ENCODE results near the gene TPM2.

TPM2 gene

DNA sequence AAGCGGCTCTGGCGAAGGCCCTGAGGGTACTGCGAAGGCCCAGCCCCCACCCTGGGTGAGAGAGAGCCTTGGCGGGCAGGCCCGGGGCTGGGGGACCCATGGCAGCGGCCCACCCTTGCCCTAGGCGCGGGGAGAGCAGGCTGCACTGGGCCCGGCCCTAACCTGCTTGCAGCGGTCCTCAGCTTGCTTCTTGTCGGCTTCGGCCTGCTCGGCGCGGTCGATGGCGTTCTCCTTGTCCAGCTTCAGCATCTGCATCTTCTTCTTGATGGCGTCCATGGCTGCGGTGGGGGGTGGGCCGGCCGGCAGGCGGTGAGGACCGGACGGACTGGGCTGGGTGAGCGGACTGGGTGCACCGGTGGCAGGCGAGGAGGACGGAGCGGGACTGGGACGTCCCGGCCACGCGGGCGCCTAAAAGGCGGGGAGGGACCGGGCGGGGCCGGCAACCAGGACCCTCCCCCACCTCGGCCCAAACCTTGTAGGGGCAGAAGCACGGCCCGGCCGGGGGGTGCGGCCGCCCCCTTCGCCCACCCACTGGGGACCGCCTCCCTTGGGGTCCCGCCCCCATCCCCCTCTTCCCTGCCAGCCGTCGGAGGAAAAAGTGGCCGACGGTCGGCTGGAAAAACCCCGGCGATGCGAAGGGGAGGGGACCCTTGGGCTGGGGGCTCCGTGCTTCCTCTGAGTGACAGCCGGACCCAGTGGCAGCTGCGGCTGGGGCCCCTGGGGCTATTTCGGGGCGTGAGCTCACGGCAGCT is at the start of gene TPM2:
Gene TPM2 (minus strand): TSS at position 384 of the 752 bp plus-strand sequence. CDS start 108 bp downstream, at position 276.
- peak; percentile 92 for DNase-seq

DNA sequence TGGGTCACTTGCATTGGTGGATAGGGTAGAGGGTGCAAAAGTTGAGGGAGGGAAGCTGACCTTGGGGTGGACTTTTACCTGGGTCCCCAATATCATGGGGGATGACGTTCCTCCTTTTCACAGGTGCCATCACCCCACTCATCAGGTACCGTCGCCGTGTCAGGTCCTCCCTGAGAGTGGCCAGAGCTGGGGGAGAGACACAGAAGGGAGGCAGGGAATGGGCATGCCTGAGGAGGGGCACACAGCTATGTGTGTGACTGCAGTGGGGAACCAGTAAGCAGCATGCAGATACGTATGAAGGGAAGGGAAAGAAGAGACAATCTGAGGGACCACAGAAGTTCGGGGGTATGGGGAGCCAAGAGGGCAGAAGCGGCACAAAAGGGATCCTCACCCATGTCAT is 49.2 kb upstream of the TPM2 start:
- DNase-seq = no peak

DNA sequence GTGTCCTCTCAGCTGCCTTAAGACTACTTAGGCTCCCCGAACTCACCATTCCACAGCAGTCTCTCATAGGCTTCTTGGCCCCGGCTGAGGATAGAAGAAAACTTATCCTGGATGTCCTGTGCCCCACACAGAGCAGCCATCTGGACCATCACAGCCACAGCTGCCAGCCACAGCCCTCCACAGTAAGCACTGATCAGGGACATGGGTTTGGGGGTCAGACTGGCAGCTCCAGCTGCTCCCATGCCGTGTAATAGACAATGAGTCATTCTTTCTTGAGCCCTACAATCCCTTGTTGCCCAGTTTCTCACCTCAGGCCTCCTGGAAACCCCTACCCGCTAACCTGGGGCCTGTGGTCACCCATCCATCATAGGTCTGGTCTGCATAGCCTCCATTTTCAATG is 48.5 kb upstream of the TPM2 start:
- DNase-seq = no peak

DNA sequence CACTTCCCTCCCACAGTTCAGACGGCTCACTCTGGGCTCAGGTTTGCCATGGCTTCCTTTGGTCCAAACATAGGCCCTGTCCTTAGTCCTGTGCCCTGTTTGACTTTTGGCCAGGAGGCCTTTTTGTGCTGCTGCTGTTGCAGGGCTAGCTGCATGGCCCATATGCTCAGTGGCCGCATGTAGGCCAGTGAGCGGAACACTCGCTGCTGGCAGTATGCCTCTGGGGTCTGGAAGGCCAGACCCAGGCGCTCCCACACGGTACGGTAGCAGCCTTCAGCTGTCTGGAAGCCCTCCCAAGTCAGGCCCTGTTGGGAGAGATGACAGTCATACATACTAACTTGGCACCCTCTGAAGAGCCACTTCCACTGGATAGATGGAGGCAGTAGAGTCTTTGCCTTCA is 47.4 kb upstream of the TPM2 start:
- DNase-seq = no peak

DNA sequence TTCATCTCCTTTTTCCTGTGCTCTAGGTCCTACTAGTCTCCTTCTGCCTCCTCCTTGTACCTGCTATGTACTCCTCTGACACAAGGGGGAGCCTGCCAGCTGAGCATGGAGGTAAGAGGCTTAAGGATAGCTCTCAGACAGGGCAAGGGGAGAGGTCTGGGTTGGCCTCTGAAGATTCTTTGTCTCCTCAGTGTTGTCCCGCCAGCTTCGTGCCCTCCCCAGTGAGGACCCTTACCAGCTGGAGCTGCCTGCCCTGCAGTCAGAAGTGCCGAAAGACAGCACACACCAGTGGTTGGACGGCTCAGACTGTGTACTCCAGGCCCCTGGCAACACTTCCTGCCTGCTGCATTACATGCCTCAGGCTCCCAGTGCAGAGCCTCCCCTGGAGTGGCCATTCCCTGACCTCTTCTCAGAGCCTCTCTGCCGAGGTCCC is 46.5 kb upstream of the TPM2 start:
- peak; percentile 79 for DNase-seq

DNA sequence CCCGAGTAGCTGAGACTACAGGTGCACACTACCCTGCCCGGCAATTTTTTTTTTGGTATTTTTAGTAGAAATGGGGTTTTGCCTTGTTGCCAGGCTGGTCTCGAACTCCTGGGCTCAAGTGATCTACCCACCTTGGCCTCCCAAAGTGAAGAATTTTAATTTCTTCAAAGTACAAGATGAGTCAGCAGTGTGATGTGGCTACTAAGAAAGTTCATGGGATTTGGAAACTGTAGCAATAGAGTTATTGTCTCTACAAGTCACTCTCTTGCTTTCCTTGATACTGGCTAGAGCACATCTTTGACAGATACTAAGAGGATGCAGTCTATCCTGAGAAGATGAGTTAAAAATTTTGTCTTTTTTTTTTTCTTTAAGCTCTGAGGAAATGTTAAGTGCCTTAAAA is 44.4 kb upstream of the TPM2 start:
- no peak for DNase-seq

DNA sequence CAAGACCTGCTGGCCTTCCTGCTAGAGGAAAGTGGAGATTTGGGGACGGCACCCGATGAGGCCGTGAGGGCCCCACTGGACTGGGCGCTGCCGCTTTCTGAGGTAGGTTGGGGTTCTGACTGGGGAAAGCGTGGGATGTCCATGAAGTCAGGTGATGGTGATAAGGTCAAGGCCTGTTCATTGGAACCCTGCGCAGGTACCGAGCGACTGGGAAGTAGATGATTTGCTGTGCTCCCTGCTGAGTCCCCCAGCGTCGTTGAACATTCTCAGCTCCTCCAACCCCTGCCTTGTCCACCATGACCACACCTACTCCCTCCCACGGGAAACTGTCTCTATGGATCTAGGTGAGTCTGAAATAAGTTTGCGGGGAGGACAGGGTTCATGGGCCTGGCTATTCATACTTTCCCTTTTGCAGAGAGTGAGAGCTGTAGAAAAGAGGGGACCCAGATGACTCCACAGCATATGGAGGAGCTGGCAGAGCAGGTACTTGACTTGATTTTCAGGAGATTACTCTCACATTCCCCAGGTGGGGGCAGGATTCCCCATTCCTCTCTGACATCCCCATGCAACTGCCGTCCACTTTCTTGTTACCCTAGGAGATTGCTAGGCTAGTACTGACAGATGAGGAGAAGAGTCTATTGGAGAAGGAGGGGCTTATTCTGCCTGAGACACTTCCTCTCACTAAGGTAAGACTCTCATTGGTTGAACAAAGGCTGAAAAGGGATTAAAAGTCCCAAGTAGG is 43.2 kb upstream of the TPM2 start:
- DNase-seq = peak; percentile 78

DNA sequence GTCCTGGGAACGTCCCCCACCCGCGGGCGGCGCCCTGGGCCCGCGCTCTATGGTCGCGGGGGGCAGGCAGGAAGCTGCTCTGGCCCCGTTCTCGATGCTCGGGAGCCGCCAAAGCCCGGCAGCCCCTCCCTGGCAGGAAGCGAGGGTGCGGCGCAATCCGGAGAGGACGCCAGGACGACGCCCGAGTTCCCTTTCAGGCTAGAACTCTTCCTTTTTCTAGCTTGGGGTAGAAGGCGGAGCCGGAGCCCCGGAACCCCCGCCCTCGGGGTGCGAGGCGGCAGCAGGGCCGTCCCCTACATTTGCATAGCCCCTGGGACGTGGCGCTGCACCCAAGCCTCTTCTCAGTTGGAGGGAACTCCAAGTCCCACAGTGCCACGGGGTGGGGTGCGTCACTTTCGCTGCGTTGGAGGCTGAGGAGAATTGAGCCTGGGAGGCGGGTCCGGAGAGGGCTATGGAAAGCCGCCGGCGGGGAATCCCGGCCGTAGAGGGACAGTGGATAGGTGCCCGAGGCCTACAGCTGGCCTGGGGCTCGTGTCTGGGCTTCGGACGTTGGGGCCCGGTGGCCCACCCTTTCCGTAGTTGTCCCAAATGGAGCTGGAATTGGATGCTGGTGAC is 42.6 kb upstream of the TPM2 start, which contains the start of the genes CREB3 and TLN1:
Gene CREB3 (plus strand): TSS at position 482 of the 615 bp plus-strand sequence. CDS start 107 bp downstream, at position 589.
Gene TLN1 (minus strand): TSS at position 11 of the 615 bp plus-strand sequence. CDS start 6,501 bp downstream, outside the sequence.
- peak; percentile 100 for DNase-seq

DNA sequence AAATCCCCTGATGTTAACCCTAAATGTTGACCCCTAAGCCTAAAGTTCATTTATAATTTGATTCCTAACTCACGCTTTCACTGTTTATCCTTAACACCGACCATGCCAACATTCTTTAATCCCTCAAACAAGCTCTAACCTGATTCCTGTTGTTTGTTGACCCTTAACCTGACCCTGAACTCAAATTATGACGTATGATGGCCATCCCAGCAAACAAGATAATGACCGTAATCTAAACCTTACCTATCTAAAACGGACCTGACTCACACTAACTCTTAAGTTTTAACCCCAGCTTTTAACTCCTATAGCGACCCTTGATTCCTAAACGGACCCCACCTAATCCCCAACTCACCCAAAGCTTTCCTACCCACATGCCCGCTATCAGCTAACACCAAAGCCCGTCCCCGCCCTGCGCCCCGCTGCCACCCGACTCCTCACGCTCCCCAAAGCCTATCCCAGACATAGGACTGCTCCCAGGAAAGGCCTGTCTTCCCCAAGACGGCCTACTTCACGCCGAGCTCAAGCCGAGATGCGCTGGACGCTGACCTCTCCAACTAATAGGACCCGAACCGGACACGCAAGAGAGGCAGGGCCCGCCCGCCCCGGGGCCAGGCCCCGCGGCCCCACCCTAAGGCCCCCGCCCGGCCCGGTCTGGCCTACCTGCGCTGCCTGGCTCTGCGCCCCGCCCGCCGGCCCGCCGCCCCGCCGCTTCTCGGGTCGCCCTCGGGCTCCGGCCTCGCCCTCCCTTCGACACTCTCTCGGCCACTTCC is 41.9 kb upstream of the TPM2 start:
- no peak for DNase-seq

DNA sequence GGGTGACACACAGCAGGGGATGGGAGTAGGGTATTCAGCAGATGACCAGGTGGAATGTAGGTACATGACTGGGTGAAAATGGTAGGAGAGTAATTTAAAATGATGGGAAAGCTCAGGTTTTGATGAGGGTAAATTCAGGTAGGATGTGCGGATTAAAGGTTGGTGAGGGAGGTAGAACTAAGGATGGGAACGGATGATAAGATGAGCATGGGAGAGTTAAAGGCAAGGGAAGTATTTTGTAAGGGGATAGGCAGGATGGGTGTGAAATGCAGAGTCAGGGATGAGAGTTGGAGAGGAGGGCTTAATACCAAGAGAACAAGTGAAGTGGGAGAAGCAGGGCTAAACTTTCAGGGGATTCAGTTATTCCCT is 40.7 kb upstream of the TPM2 start:
- DNase-seq = no peak

DNA sequence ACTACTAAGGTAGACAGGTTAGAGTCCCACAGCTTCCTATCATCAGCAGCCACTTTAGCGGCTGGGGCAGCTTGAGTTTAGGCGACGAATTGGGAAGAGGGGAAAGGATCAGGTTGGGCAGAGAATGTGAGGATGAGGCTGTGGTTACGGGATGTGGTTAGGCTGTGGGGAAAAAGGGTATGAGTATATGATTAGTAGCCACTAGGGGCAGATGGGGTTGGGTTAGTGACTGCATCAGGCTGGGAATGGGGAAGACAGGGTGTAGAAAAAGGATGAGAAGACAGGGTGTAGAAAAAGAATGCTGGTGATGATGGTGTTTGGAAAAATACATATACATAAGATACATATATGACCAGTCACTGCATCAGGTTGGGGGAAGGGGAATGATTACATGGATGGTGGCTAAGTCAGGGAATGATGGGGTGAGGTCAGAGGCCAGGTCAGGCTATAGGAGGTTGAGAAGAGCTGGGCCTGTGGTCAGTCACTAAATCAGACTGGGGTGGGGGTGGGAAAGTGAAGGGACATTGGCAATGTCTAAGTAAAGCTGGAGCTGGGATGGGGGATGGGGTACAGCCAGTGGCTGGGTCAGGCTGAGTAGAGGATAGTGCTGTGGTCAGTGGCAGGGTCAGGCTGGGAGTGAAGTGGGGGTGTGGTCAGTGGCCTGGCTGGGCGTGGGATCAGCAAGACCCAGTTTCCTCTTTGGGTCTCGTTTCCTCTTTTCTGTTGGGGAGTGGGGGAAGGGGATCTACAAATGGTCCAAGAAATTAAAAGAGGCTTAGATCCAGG is 40.2 kb upstream of the TPM2 start:
- DNase-seq = peak; percentile 94

DNA sequence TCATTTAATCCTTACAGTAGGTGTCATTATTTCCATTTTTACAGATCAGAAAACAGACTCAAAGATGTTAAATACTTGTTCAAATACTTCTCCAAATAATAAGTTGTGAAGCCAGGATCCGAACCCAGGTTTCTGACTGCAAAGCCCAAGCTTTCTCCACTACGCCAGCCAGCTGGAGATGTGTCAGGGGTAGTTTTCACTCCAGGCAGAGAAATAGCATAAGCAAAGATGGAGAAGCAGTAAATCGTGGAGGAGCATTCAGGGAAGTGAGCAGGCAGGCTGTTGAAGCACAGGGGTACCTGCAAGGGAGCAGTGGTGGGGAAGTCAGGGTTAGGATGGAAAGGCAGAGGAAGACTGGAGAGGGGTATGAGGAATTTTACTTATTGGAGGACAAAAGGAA is 39.4 kb upstream of the TPM2 start:
- no peak for DNase-seq

DNA sequence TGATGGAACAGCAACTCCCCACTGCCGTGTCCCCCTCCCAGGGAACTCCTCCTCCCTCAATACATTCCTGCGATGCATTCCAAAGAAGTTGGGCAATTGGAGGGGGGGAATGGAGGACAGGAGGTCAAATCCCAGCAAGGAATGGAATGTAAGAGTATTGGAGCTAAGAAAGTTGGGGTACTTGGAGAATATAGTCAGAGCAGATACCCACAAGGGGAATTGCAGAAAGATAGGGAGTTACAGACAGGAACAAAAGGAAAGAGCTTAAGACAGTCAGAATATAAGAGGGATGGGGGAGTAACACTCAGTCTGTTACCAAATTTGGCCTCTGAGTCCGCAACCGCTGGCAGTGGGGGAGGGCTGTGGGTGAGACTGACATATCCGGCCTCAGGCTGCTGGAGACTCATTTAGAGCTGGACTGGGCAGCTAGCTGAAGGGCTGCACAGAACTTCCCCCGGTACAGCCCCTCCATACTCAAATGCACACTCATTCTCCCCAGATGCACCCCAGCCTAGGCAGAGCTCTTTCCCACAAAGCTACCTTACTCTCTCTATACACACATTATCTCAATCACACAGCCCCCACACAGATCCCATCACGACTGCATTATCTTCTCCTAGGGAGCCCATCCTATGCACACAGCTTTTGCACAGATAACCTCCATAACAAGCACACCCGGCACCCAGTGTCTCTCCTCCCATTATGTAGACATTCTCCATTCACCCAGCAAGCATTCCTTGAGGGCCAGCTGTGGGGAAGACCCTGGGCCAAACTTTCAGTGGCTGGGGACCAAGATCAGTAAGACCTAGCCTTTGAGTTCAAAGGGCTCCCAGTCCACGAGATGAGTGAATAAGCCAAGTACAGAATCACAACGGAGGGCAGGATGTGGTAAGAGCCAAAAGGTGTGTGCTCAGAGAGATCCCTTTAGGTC is 38.6 kb upstream of the TPM2 start:
- DNase-seq = peak; percentile 97

DNA sequence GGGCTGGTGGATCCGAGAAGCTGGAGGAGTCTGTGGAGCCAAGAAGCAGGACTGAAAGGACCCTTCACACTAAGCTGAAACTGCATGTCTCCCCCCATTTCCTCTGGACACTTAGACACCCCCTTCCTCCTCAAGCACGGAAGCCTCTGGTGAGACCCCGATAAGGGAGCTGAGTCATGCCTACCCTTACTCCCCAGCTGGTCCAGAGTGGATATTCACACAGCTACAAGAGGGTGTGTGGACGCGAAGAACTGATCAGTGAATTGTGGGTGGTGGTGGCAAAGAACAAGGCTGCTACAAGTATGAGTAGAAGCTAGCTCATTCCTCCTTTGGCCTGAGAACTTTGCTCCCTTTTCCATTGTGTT is 37.9 kb upstream of the TPM2 start:
- DNase-seq = no peak

DNA sequence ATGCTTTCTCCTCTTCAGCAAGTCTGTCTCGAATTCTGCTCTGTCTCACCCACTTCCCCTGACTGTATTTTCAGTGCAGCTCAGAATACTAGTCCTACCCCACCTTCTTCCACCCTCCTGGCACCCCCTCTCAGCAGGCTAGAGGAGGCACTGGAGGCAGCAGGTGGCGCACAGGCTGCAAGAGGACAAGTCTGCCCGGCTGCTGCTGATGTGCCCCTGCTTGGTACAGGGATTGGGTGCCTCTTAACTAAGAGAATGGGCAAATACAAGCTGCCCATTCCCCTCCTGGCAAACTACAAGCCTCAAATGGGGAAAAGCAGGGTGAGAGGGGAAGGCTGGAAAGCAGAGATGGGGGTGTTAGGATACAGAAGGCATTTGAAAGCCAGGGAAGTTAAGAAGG is 37.2 kb upstream of the TPM2 start:
- DNase-seq = peak; percentile 54

DNA sequence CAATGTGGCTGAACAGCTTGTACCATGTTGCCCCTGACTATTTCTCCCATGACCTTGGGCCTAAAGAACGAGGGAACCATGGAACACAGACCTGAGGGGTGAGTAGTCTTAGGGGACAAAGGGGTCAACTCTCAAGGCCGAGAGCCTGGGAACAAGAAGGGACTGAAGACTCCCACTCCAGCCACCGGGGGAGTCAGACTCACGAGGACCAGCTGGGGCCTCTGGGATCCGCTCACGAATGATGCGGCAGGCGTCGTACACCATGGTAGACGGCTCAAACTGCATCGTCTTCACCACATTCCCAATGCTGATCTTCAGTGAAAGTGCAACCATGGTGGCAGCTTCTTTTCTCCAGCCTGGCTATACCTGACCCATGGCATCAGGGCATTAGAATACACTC is 35.6 kb upstream of the TPM2 start:
- DNase-seq = no peak

DNA sequence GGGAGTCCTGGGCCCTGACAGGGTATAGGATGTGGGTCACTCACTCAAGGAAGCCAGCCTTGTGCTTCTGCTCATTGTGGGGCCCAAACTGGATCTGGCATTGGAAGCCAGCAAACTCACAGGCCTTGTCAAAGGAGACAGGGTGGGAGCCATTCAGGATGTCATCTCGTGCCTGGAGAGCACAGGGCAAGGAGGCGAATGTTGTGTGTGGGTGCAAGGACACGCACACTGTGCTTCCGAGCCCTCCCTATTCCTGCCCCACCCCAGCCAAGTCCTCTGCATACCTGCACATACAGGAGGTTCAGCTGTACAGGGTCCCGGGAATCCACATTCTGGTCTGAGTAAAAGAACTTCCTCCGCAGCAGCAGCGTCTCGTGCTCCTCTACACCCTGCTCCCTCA is 34.2 kb upstream of the TPM2 start:
- DNase-seq = no peak

DNA sequence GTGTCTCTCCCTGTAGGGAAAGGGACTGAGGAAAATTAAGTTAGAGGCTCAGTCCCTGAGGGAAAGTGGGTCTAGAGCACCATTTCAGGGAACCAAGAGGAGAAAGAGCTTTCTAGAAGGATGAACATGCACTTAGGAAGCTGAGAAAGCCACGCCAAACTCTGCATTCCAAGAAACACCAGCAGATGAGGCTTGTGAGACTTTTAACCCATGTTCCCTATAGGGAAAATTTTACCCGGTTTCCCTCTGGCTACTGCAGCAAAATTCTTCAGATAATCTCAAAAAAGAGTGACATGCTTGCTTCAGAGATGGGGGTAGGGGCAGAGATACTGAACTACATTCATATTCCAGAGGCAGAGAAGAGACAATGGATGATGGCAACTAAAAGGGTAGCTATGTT is 33.7 kb upstream of the TPM2 start:
- DNase-seq = no peak

DNA sequence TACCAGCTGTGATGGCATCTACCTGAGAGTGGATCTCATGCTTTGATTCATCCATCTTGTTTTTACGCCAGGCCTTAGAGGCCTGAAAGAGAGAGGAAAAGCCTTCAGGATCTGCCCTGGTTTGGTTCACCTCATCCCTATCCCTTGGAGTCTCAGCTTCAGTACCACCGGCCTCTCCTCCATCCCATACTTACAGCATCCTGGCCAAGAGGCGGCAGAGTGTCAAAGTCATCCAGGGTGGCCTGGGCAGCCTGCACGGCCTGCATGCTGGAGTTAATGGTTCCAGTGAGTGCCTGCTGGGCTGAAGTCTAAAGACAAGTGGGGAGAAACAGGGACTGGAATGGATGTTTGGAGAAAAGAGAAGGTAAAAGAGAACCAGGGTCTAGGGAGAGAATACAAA is 29.8 kb upstream of the TPM2 start:
- no peak for DNase-seq

DNA sequence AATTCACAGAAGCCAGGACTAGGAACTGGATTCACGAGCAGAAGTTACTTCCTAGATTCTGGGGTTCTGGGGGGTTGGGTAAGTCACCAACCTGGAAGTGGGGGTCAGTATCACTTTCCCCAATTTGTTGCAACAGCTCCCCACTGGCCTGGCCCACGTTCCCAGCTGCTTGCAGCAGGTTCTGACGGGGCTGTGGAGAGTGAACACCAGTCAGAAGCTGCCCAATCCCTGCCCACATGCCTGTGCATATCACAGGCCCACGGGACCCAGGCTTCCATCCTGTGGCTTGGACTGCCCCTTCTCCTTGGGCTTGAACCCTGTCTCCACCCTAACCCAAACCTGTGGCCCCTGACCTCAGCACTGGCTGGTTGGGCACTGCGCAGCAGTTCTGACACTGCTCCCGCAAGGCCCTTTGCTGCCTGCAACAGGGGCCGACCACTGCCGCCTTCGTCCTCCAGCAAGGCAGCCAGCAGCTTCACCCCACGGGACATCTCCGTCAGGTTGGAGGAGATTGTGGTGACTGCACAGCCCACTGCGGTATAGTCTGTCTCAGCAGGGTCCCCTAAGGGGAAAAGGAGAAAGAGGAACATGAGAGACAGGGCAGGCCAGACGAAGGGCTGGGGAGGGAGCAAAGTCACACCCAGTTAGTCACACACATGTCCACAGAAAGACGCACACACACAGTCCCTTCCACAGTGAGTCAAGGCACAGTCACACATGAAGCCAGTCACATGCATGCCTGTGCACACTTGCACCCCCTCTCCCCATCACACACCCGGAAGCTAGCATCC is 29.2 kb upstream of the TPM2 start:
- no peak for DNase-seq

Data from EL (cell line).